MM.1S (cell line): ENCODE measurements around the gene ADGRF1.

Source experiments
- EZH2phosphoT487 ChIP-seq: fragments of 300-600 bp; sonication (generic); IDR thresholded peaks from 2 replicates; pipeline ENCODE4 v1.6.1; 2018; ENCODE audit warnings: antibody characterized with exemption, low read length
- TF ChIP-seq, protein P1 (sequence below): fragments of 300-600 bp; sonication (generic); IDR thresholded peaks from 2 replicates; pipeline ENCODE4 v1.5.1; 2016; ENCODE audit warnings: antibody characterized with exemption, low read length, mixed read lengths

DNA sequence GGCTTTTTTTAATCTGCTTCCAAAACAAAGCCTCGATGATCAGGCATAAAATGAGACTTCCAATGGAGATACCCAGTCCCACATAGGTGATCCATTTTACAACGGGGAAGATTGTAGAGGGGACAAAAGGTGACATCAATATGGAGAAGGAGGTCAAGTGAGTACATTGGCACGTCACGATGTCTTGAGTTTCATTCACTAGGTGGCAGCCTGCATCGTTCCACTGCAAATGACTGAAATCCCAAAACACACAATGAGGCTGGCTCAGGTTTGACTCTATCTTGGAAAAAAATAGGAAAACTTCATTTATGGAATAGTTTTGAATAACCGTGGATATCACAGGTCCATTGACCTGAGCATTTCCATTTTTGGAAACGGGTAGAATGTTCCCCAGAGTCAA lies 32.5 kb downstream of the ADGRF1 start:
- TF ChIP-seq, protein P1, sequence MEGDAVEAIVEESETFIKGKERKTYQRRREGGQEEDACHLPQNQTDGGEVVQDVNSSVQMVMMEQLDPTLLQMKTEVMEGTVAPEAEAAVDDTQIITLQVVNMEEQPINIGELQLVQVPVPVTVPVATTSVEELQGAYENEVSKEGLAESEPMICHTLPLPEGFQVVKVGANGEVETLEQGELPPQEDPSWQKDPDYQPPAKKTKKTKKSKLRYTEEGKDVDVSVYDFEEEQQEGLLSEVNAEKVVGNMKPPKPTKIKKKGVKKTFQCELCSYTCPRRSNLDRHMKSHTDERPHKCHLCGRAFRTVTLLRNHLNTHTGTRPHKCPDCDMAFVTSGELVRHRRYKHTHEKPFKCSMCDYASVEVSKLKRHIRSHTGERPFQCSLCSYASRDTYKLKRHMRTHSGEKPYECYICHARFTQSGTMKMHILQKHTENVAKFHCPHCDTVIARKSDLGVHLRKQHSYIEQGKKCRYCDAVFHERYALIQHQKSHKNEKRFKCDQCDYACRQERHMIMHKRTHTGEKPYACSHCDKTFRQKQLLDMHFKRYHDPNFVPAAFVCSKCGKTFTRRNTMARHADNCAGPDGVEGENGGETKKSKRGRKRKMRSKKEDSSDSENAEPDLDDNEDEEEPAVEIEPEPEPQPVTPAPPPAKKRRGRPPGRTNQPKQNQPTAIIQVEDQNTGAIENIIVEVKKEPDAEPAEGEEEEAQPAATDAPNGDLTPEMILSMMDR: no peak
- TF ChIP-seq EZH2phosphoT487: no peak
